GM21529 (cell line): Measurements from ENCODE around the gene HDAC9.
A peak's percentile ranks its signal among the peaks of the same experiment; 100 is the strongest.
"Not testable (repeated sequence)": the region's sequence is repeated elsewhere in the genome, so short reads cannot be mapped to it uniquely, and the experiment has no call there.

Source experiments
- ATAC-seq: cut with Tn5 transposase; IDR thresholded peaks from one replicate; pipeline ENCODE4 v1.9.1; 2021; ENCODE audit not compliant: unreplicated experiment

HDAC9 gene

DNA sequence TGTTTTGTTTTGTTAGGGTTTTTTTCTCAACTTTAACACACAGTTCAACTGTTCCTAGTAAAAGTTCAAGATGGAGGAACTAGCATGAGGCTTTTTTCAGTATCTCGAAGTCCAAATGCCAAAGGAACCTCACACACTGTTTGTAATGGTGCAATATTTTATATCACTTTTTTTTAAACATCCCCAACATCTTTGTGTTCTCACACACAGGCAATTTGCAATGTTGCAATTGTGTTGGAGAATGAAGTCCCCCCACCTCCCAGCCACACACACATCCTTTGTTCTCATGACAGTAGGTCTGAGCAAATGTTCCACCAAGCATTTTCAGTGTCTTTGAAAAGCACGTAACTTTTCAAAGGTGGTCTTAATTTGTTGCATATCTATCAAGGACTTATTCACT is 501.0 kb downstream of the HDAC9 start:
- no peak for ATAC-seq

DNA sequence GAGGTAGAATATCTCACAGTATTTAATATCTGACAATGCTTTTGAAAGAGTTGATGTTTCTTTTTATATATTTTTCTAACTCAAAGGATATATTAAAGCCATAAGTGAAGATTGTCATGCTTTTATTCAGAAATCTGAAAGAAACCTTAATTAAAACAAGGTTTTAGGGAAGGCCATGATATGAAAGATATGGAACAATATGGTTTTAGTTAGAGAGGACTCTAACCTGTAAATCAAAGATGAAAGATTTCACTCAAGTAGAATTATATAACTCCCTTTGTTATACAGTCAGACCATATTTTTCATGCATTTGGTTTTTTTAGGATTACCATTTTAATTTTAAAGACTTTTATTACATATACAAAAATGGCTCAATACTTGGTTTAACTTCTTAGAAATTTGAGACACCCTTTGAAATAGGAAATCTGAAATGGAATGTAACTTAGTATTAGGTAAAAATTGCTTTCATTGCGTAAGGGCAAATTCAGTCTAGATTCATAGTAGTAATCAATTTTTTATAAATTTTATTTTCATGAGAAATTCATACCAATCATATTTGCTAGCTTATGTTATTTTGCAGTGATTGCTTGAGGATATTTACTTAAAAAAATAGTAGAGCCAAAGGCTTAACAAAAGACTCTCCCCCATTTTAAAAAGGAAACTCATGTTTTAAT is 502.1 kb downstream of the HDAC9 start:
- ATAC-seq, result no peak

DNA sequence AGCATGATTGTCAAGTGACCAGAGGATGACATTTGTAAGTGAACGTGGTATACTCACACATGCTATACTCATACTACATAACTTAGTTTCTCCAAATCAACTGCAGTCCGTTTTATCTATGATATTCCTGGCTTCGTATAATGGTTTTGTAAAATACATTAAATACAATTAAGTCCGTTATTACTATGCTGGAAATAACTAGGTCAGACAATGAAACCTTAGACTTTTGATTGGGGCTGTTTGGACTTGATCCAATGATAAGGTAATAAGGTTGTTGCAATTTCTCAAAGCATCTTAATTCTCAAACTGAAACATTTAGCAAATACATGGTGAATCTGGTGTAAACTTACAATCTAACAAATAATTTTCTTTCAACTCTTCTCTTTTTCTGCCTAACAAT is 504.9 kb downstream of the HDAC9 start:
- no peak for ATAC-seq

DNA sequence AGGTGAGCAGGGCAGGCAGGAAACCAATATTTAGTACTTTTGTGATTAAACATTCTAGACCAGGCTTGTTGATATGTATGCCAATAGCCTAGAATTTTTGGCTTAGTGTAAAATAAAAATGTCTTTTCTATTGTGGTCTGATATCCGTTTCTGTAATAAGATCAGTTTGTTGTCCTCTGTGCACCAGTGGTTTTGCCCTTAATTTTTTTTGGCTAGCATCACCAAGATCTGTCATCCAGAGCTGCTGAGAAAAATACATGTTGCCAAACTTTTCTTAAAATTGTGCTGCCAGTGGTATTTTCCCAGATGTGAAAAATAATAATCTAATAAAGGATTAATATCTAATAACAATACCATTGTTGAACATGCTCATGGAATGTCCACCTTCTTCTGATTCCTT is 506.3 kb downstream of the HDAC9 start:
- no peak for ATAC-seq

DNA sequence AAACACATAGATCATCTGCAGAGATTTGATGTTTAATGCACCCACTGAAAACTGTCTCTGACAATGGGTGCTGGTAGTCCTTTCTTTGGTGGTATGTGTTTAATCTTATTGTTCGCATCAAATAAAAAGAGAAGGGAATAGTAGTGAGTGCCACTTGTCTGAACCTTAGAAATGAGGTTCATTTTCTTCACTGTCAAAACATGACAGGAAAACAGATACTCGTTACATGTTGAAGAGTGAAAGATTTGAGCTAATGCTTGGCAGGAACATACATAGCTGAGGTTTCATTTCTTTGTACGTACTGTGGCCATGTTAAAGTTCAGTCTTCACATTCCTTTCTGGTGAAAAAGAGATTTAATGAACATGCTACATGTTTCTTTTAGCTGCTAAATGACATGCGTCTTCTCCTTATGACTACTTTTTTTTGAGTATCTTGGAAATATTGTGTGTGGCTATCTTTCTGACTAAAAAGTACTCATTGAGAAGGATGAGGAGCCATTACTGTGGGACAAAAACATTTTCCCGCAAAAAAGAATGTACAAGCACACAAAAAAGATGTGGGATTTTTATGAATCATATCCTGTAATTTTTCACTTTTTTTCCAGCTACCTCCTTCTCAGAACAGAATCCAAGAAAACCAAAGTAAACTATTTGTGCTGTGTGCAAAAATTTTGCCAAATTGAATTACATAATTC is 513.8 kb downstream of the HDAC9 start:
- ATAC-seq, result no peak

DNA sequence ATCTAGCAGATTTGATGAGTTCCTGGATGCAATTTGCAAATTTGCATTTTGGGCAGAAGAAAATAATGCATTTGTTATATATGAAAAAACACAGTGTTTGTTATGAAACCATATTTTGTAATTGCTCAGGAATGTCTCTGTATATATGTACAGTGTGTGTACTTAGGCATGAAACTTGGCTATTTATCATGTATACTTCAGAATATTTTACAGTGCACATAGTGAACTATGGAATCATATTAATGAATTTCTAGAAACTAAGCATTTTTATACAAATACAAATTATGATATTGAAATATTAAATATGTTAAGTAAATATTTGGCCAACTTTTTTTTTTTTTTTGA is 514.4 kb downstream of the HDAC9 start:
- ATAC-seq, result no peak

DNA sequence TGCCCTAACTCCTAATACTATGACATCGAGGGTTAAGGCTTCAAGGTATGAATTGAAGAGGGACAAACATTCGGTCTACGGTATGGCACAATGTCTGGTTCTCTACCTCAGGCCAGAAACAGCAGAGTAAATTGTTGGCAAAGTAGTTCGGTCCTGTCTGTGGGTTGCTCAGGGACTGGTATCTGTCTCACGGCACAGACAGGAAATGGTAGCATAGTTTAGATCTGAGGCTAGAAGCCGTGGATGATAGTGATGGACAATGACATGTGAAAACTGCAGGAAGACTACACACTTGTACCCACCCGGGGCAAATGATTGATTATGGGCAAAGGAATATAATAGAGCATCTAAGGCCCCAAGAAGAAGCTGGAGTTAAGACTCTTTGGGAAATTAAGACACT is 515.7 kb downstream of the HDAC9 start:
- ATAC-seq, result no peak

DNA sequence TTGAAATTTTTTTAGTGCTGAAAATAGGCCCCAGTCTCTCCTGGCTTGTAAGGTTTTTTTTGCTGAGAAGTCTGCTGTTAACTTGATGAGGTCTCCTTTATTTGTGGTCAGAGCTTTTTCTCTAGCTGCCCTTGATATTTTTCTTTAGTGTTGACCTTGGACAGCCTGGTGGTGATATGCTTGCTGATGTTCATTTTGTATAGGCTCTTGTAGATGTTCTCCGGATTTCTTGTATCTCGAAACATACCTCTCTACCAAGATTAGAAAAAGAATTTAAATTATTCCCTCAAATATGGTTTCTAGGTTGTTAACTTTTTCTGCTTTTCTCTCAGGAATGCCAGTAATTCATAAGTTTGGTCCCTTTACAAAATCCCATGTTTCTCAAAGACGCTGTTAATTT is 519.5 kb downstream of the HDAC9 start:
- ATAC-seq, result no peak

DNA sequence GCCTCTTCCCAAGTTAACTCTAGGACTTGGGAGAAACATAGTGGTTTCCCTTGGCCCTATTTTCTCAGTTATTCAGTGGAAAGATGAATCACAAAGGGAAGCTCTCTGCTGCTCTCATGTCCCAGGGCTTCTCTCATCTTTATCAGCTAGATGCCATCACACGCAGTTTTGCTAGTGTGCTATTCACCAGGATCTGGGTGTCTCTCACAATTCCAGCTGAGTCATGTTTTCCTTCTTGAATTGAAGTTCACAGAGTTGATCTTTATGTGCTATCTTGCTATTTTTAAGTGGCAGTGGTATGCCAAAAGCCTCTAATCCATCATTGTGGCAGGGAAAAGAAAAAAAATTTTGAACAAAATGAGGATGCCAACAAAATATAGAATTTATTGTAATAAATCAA is 520.6 kb downstream of the HDAC9 start:
- no peak for ATAC-seq

DNA sequence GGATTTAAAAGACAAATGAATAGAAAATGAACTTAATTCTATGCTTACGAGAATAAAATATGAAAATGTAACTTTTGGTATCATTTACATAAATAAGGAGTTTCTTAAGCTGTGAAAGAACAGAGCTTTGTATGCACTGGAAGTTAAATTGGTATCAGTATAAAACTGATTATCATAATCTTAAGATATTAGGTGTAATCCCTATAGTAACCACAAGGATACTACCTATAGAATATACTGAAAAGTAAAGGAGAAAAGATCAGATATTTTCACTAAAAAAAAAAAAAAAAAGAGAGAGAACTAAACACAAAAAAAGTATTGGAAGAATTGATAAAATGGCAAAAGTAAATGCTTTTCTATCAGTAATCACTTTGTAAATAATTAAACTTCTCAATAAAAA is 521.8 kb downstream of the HDAC9 start:
- no peak for ATAC-seq

DNA sequence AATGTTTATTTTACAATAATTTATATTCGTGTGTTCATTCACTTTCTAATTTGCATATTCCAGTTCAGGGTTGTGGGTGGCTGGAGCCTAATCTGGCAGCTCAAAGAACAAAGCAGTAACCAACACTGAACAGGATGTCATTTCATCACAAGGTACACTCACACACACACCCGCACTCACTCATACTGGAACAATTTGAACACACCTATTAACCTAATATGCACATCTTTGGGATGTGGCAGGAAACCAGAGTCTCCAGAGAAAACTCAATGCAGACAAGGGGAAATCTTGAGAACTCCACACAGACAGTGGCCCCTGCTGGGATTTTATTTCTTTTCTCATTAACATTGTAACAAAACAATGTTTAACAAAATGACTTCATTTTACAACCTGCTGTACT is 524.5 kb downstream of the HDAC9 start:
- ATAC-seq, result no peak

DNA sequence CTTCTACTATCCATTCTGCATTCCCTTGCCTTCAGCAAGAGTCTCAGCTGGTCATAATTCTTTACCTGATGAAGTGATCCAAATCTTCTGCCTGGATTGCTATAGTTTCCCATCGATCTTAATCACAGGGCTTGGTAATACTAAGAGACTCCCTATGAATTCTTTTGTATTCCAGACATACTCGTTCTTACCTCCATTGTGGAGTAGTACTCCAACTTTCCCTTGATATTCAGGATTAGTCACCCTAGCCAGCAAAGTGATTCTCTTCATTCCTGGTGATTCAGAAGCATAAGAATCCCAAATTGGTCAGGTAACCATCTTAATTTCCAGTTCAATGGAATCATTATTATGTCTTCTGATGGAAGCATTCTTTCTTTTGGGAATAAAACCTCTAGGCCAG is 525.2 kb downstream of the HDAC9 start:
- ATAC-seq, result no peak

DNA sequence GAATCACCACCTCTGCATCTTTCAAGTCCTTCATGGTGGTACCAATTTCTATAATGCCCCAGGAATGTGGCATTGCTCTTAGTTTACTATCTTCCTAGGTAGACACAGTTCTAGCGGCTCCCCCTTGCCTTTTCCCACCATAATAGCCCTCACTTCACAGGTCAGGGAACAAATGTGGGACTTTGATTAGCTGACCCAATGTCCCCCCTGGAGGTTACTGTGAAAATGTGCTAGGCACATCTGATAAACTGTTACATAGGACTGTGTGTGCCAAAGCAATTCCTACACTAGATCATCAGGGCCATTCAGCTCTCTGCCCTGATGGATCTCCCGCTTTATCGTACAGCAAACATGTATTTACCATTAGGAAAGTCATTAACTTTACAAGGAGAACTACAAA is 527.9 kb downstream of the HDAC9 start:
- ATAC-seq, result no peak

DNA sequence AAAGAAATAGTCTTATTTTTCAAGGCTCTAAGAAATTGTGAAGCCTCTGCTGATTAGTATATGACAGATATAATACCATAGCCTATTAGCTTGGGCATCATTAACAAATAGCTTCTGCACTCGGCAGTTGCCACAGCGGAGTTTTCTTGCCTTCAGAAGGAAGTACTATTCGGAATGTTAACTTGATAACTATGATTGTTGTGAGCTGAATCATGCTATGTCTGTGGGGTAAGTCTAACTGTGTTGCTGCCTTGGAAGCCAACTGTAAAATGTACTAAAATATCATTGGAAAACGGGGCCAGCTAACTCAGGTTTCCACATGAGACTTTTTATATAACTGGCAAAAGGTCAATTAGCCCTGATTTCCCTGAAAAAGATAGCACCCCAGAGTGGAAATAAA is 528.7 kb downstream of the HDAC9 start:
- ATAC-seq, result no peak

DNA sequence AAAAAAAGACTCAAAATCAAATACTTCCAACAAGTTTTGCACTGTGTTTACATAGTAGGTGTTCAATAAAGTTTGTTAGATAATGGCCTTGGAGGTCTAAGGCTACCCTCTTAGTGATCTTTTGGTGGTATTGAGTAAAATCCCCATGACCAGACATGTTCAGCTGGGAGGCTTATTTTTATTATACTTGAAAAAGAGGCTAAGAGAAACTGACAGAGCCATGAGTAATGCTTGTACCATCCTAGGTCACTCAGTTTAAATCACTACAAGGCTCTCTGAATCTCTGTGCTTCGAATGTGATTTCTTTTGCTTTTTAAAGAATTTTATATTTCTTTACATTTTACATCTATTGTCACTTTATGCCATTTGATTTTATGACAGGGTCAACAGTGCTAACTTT is 531.3 kb downstream of the HDAC9 start:
- ATAC-seq, result no peak

DNA sequence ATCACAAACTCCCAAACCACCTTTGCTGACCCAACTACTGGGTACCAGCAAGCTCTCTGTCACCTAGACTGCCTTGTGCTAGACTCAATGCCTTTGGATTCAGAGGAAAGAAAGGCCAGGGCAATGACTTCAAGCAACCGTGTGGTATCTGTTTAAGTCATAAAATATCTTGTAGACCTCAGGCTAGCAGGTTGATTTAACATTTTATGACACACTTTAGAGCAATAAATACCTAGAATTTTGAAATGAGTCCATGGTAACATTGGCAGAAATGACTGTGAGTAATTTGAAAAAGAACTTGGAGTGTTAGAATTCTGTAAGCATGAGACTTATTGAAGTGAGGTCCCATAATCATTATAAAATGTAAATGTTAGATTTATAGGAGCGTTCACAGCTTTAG is 534.7 kb downstream of the HDAC9 start:
- no peak for ATAC-seq

DNA sequence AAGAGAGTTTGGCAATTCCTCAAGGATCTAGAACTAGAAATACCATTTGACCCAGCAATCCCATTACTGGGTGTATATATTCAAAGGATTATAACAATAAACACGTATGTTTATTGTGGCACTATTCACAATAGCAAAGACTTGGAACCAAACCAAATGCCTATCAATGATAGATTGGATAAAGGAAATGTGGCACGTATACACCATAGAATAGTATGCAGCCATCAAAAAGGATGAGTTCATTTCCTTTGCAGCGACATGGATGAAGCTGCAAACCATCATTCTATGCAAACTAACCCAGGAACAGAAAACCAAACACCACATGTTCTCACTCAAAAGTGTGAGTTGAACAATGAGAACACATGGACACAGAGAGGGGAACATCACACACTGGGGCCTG is 537.4 kb downstream of the HDAC9 start:
- not testable (repeated sequence) for ATAC-seq

DNA sequence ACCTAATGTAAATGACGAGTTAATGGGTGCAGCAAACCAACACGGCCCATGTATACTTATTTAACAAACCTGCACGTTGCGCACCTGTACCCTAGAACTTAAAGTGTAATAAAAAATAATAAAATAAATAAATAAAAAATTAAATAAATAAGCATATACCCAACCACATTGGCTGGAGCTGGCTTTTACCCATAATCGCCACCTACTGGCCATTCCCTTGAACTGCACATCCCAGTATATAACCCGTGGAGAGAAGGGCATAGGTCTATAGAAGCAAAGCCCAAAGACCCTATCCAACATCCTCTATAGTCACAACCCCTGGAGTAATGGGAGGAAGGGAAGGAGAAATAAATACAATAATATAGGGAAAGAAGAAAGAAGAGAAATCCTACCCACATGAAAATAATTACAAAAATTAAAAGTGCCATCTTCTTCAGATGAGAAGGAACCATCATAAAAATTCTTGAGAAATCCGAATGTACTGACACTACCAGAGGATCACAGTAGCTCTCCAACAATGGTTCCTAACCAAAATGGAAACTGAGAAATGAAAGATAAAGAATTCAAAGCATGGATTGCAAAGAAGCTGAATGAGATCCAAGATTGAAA is 556.3 kb downstream of the HDAC9 start:
- peak; percentile 97 for ATAC-seq
